ENCODE results near the gene GLTPD2.

The GLTPD2 gene

GRCh38 chr17:4768298-4768697 lies 20.5 kb upstream of the GLTPD2 start:
- no peaks in the 10 kb centered on the region for H4K20me1 ChIP-seq
- no peak overlapping the region for H3K9ac ChIP-seq

GRCh38 chr17:4769628-4770027 lies 19.1 kb upstream of the GLTPD2 start:
- Histone ChIP-seq H3K9me3 (no peaks in the 10 kb centered on the region), H3K4me2 (no peak overlapping the region), H3K4me3 (no peak overlapping the region), H3K4me1 (peaks cover 62% of the 10 kb centered on the region), H3K36me3 (no peaks in the 10 kb centered on the region), H4K20me1 (no peaks in the 10 kb centered on the region), H3K27me3 (no peaks in the 10 kb centered on the region), H3K9ac (no peak overlapping the region), H3K27ac (no peak overlapping the region)
- no peak for TF ChIP-seq Cebpa-rat (IDR thresholded peaks at IDR 0.05)

More at GRCh38 chr17:4768298-4768697, 20.5 kb upstream of the GLTPD2 start:
- peaks cover 61% of the 10 kb centered on the region for H3K4me1 ChIP-seq
- H3K9me3 ChIP-seq: no peaks in the 10 kb centered on the region
- no peak overlapping the region for H3K4me3 ChIP-seq
- no peaks in the 10 kb centered on the region for H3K36me3 ChIP-seq
- H3K27me3 ChIP-seq: no peaks in the 10 kb centered on the region
- H3K27ac ChIP-seq: no peak overlapping the region
- H3K4me2 ChIP-seq: no peak overlapping the region
- no peak for TF ChIP-seq Cebpa-rat (IDR thresholded peaks at IDR 0.05)

DNA sequence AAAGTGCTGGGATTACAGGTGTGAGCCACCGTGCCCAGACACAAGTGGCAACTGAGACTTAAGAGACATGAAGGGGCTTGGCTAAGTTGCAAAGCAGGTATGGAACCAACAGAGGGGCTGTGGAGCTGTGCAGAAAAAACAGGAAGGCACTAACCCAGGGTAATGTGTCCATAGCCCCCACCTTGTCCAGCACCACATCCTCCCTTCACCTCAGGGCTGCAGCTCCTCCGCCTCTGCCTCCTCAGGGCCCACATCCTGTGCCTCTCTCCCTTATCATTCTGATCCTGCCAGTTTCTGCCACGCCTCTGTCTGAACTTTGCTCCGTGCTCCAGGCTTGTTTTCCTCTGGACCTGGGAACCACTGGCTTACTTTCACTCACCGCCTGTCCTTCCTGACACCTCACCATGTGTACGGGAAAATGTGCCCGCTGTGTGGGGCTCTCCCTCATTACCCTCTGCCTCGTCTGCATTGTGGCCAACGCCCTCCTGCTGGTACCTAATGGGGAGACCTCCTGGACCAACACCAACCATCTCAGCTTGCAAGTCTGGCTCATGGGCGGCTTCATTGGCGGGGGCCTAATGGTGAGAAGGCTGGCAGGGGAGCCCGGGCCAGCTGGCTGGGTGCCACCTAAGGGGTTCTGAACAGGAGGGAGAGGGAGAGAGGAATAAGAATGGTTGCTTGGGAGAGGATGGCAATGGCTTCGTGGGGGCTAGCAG lies 17.1 kb upstream of the GLTPD2 start, which contains the start of gene TM4SF5:
Gene TM4SF5 (plus strand): TSS at position 368 of the 716 bp plus-strand sequence. CDS start 37 bp downstream, at position 405.
- no peak within 1 kb of the TSS for H3K9ac ChIP-seq
- no peak within 1 kb of the TSS for H3K4me3 ChIP-seq
- H3K36me3 ChIP-seq: no peaks in the 10 kb centered on the region
- no peaks in the 10 kb centered on the region for H3K27me3 ChIP-seq
- peaks cover 67% of the 10 kb centered on the region for H3K4me1 ChIP-seq
- no peak for TF ChIP-seq Cebpa-rat (IDR thresholded peaks at IDR 0.05)
- no peaks in the 10 kb centered on the region for H3K9me3 ChIP-seq
- H4K20me1 ChIP-seq: no peaks in the 10 kb centered on the region
- H3K4me2 ChIP-seq: peak within 1 kb of the TSS; percentile 73
- peak within 1 kb of the TSS; percentile 81 for H3K27ac ChIP-seq

DNA sequence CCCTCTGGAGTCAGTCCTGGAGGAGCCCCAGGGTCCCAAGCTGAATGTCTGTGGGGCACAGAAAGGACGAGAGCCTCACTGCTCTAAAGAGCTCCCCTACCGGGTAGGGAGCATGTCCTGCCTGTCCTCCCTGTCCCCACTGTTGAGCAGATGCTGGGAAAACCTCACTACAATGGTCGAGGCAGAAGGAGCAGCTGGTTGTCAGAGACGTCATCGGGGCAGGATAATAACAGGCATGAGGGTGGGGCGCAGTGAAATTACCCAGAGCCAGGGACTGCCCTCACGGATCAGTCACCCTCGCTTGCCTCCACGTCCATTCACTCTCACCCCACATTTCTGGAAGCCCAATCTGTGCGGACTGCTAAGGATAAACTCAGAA lies 16.5 kb upstream of the GLTPD2 start:
- no peak for TF ChIP-seq Cebpa-rat (IDR thresholded peaks at IDR 0.05)
- H3K9ac ChIP-seq: no peak overlapping the region
- H3K4me2 ChIP-seq: peak overlapping the region; percentile 73
- H3K36me3 ChIP-seq: no peaks in the 10 kb centered on the region
- no peaks in the 10 kb centered on the region for H3K9me3 ChIP-seq
- peaks cover 69% of the 10 kb centered on the region for H3K4me1 ChIP-seq
- no peaks in the 10 kb centered on the region for H3K27me3 ChIP-seq
- no peaks in the 10 kb centered on the region for H4K20me1 ChIP-seq
- H3K27ac ChIP-seq: peak overlapping the region; percentile 81
- no peak overlapping the region for H3K4me3 ChIP-seq

DNA sequence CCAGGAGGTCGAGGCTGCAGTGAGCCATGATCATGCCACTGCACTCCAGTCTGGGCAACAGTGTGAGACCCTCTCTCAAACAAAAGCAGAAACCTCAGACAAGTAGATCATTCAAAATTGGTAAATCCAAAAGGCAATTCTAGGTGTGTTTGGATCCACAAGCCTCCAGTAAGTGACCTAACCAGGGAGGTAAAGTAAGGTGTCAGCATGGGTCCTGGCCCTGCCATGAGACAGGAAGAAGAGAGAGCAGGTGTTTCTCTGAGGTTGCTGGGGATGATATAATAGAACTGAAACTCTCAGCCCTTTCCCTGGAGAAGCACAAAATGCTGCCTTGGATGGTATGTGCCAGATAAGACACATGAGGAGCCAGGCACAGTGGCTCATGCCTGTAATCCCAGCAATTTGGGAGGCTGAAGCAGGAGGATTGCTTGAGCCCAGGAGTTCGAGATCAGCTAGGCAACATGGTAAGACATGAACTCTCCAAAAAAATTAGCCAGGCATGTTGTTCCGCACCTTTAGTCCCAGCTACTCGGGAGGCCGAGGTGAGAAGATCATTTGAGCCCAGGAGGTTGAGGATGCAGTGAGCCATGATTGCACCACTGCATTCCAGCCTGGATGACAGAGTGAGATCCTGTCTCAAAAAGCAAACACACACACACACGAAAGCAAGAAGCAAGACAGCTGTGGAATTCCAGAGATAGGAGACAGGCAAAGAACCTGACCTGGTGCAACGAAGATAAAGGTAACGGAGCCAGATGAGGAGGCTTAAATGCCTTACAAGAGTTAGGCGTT lies 10.6 kb upstream of the GLTPD2 start:
- H3K9ac ChIP-seq: no peak overlapping the region
- H4K20me1 ChIP-seq: no peaks in the 10 kb centered on the region
- no peak overlapping the region for H3K4me2 ChIP-seq
- H3K36me3 ChIP-seq: no peaks in the 10 kb centered on the region
- no peak for TF ChIP-seq Cebpa-rat (IDR thresholded peaks at IDR 0.05)
- peaks cover 51% of the 10 kb centered on the region for H3K4me1 ChIP-seq
- no peak overlapping the region for H3K4me3 ChIP-seq
- no peak overlapping the region for H3K27ac ChIP-seq
- H3K27me3 ChIP-seq: peaks cover 10% of the 10 kb centered on the region
- no peaks in the 10 kb centered on the region for H3K9me3 ChIP-seq

GRCh38 chr17:4780325-4780955 lies 8.3 kb upstream of the GLTPD2 start:
- no peaks in the 10 kb centered on the region for H3K36me3 ChIP-seq
- peaks cover 31% of the 10 kb centered on the region for H3K4me1 ChIP-seq
- peaks cover 4% of the 10 kb centered on the region; the same call in 1 of the 2 replicates for H4K20me1 ChIP-seq
- H3K27me3 ChIP-seq: peaks cover 33% of the 10 kb centered on the region
- H3K4me3 ChIP-seq: no peak overlapping the region
- H3K27ac ChIP-seq: no peak overlapping the region
- no peak for TF ChIP-seq Cebpa-rat (IDR thresholded peaks at IDR 0.05)
- H3K4me2 ChIP-seq: no peak overlapping the region
- no peak overlapping the region for H3K9ac ChIP-seq
- H3K9me3 ChIP-seq: no peaks in the 10 kb centered on the region

- no peaks in the 10 kb centered on the region for H3K36me3 ChIP-seq
- H4K20me1 ChIP-seq: peaks cover 21% of the 10 kb centered on the region
- H3K9me3 ChIP-seq: no peaks in the 10 kb centered on the region
- H3K4me2 ChIP-seq: no peak overlapping the region
- H3K27me3 ChIP-seq: peaks cover 55% of the 10 kb centered on the region
- TF ChIP-seq Cebpa-rat (IDR thresholded peaks at IDR 0.05): no peak
- H3K27ac ChIP-seq: no peak overlapping the region
- no peak overlapping the region for H3K4me3 ChIP-seq
- no peak overlapping the region for H3K9ac ChIP-seq
- peaks cover 27% of the 10 kb centered on the region for H3K4me1 ChIP-seq
Observed at GRCh38 chr17:4782652-4783051, 6.1 kb upstream of the GLTPD2 start.

GRCh38 chr17:4785311-4786105 lies 3.3 kb upstream of the GLTPD2 start:
- H3K9me3 ChIP-seq: no peaks in the 10 kb centered on the region
- no peak for TF ChIP-seq Cebpa-rat (IDR thresholded peaks at IDR 0.05)
- peaks cover 75% of the 10 kb centered on the region for H3K27me3 ChIP-seq
- H3K4me1 ChIP-seq: peaks cover 41% of the 10 kb centered on the region
- no peak overlapping the region for H3K27ac ChIP-seq
- no peaks in the 10 kb centered on the region for H3K36me3 ChIP-seq
- no peak overlapping the region for H3K9ac ChIP-seq
- peak overlapping the region; percentile 29; the same call in 1 of the 2 replicates for H3K4me2 ChIP-seq
- H3K4me3 ChIP-seq: no peak overlapping the region
- peaks cover 30% of the 10 kb centered on the region for H4K20me1 ChIP-seq

- peaks cover 44% of the 10 kb centered on the region for H3K4me1 ChIP-seq
- no peak within 1 kb of the TSS for H3K9ac ChIP-seq
- no peak within 1 kb of the TSS for H3K4me3 ChIP-seq
- peak within 1 kb of the TSS; percentile 29; the same call in 1 of the 2 replicates for H3K4me2 ChIP-seq
- no peak for TF ChIP-seq Cebpa-rat (IDR thresholded peaks at IDR 0.05)
- H3K27me3 ChIP-seq: peaks cover 75% of the 10 kb centered on the region
- H3K27ac ChIP-seq: no peak within 1 kb of the TSS
- no peaks in the 10 kb centered on the region for H3K9me3 ChIP-seq
- peaks cover 30% of the 10 kb centered on the region for H4K20me1 ChIP-seq
- H3K36me3 ChIP-seq: no peaks in the 10 kb centered on the region
Observed at GRCh38 chr17:4786106-4786511, 2.7 kb upstream of the GLTPD2 start, which contains the start of gene VMO1. VMO1 (minus strand) TSS chr17:4786364; CDS start chr17:4786352, 12 bp downstream.
